Gastroesophageal sphincter (tissue), 3 donors: Measurements from ENCODE around the gene CDADC1.

Experiments used
- CTCF ChIP-seq, 4 experiments: fragments of 200-600 bp in 2 of 4; fragments of 450-650 bp in 2 of 4; sonication (generic) in 1 of 4; IDR thresholded peaks; one replicate each; pipeline ENCODE4 v1.5.1; 2017 to 2019; ENCODE audit warnings: antibody characterized with exemption in 4 of 4, mild to moderate bottlenecking in 2 of 4, moderate library complexity in 2 of 4
- EP300 ChIP-seq: sonication (generic); formaldehyde crosslinking; IDR thresholded peaks from one replicate; pipeline ENCODE4 v1.6.1; 2017; ENCODE audit warnings: antibody characterized with exemption, mild to moderate bottlenecking
- POLR2AphosphoS5 ChIP-seq: sonication (generic); formaldehyde crosslinking; IDR thresholded peaks from one replicate; pipeline ENCODE4 v1.6.1; 2017; ENCODE audit warnings: antibody characterized with exemption

GRCh38 chr13:49319951-49320350, 72.2 kb downstream of the CDADC1 start:
- TF ChIP-seq CTCF (IDR thresholded peaks at IDR 0.05), result no peak
- no peak for TF ChIP-seq POLR2AphosphoS5
- no peak for TF ChIP-seq EP300
